BLaER1 treated with 17β-estradiol and CSF1 and Interleukin-3, amounts not matched to agents 10 nM and 100 nM (cell line): ENCODE results near the gene TEKT5.

Experiments used
- H3K27ac ChIP-seq, 11 experiments: shearing (Covaris generic); formaldehyde crosslinking; 2 replicates each; pipeline ENCODE4 v1.8.1; 2022
- H3K27me3 ChIP-seq, 11 experiments: shearing (Covaris generic); formaldehyde crosslinking; 2 replicates each; pipeline ENCODE4 v1.8.1; 2022
- H3K36me3 ChIP-seq, 11 experiments: shearing (Covaris generic); formaldehyde crosslinking; 2 replicates each; pipeline ENCODE4 v1.8.1; 2022
- H3K4me1 ChIP-seq, 10 experiments: shearing (Covaris generic); formaldehyde crosslinking; 2 replicates each; pipeline ENCODE4 v1.8.1; 2022
- H3K4me2 ChIP-seq, 11 experiments: shearing (Covaris generic); formaldehyde crosslinking; 2 replicates each; pipeline ENCODE4 v1.8.1; 2022
- H3K4me3 ChIP-seq, 10 experiments: shearing (Covaris generic); formaldehyde crosslinking; 2 replicates each; pipeline ENCODE4 v1.8.1; 2022
- H3K9ac ChIP-seq, 11 experiments: shearing (Covaris generic); formaldehyde crosslinking; 2 replicates each; pipeline ENCODE4 v1.8.1; 2022
- H3K9me3 ChIP-seq, 11 experiments: shearing (Covaris generic); formaldehyde crosslinking; replicated peaks in 1 of 11; 2 replicates each; pipeline ENCODE4 v1.8.1; 2022
- H4K20me1 ChIP-seq, 11 experiments: shearing (Covaris generic); formaldehyde crosslinking; 2 replicates each; pipeline ENCODE4 v1.8.1; 2022
- Cebpa-rat ChIP-seq, 11 experiments: shearing (Covaris generic); IDR thresholded peaks; 2 replicates each; pipeline ENCODE4 v1.8.1; 2022

The TEKT5 gene

GRCh38 chr16:10737068-10737625, 42.4 kb upstream of the TEKT5 start:
- no peaks in the 10 kb centered on the region for H3K27me3 ChIP-seq
- H3K9me3 ChIP-seq: peaks cover 5 to 11% (median 8%) of the 10 kb centered on the region in 11 experiments; a peak in 15 of 22 replicates
- peak overlapping the region; percentile 29 to 55 (median 44); a peak in 15 of 20 replicates for H3K4me3 ChIP-seq
- H4K20me1 ChIP-seq: no peaks in the 10 kb centered on the region
- peak overlapping the region; percentile 67 to 91 (median 76) for H3K4me2 ChIP-seq
- H3K36me3 ChIP-seq: no peaks in the 10 kb centered on the region
- peak overlapping the region; percentile 75 to 84 (median 81) for H3K27ac ChIP-seq
- peaks cover 37 to 47% (median 42%) of the 10 kb centered on the region in 10 experiments for H3K4me1 ChIP-seq
- H3K9ac ChIP-seq: peak overlapping the region; percentile 69 to 83 (median 75)
- no peak for TF ChIP-seq Cebpa-rat (IDR thresholded peaks at IDR 0.05)

- no peaks in the 10 kb centered on the region for H3K27me3 ChIP-seq
- H3K9me3 ChIP-seq: peaks cover 5 to 11% (median 8%) of the 10 kb centered on the region in 11 experiments; a peak in 15 of 22 replicates
- H3K4me3 ChIP-seq: no peak overlapping the region
- no peaks in the 10 kb centered on the region for H4K20me1 ChIP-seq
- H3K4me2 ChIP-seq: no peak overlapping the region
- H3K36me3 ChIP-seq: no peaks in the 10 kb centered on the region
- no peak overlapping the region for H3K9ac ChIP-seq
- no peak overlapping the region for H3K27ac ChIP-seq
- peaks cover 0 to 3% (median 0%) of the 10 kb centered on the region in 10 experiments; a peak in 3 of 20 replicates for H3K4me1 ChIP-seq
- TF ChIP-seq Cebpa-rat (IDR thresholded peaks at IDR 0.05): no peak
Measured at GRCh38 chr16:10731790-10732189, 37.1 kb upstream of the TEKT5 start.

- Histone ChIP-seq H3K27me3 (no peaks in the 10 kb centered on the region), H3K4me1 (no peaks in the 10 kb centered on the region), H3K4me3 (no peak overlapping the region), H3K4me2 (no peak overlapping the region), H3K9ac (no peak overlapping the region), H3K9me3 (peaks cover 5 to 11% (median 8%) of the 10 kb centered on the region in 11 experiments; a peak in 15 of 22 replicates), H3K27ac (no peak overlapping the region), H4K20me1 (no peaks in the 10 kb centered on the region), H3K36me3 (no peaks in the 10 kb centered on the region)
- TF ChIP-seq Cebpa-rat (IDR thresholded peaks at IDR 0.05): no peak
Measured at GRCh38 chr16:10729104-10730048, 34.6 kb upstream of the TEKT5 start.

GRCh38 chr16:10728003-10728887, 33.5 kb upstream of the TEKT5 start:
- Histone ChIP-seq H3K9ac (no peak overlapping the region), H3K27me3 (no peaks in the 10 kb centered on the region), H3K9me3 (peaks cover 2 to 4% (median 3%) of the 10 kb centered on the region in 11 experiments; a peak in 13 of 22 replicates), H3K4me1 (no peaks in the 10 kb centered on the region), H3K4me2 (no peak overlapping the region), H3K27ac (no peak overlapping the region), H4K20me1 (no peaks in the 10 kb centered on the region), H3K4me3 (no peak overlapping the region), H3K36me3 (no peaks in the 10 kb centered on the region)
- TF ChIP-seq Cebpa-rat (IDR thresholded peaks at IDR 0.05): no peak

- Histone ChIP-seq H3K4me2 (no peak overlapping the region), H3K9me3 (peaks cover 37 to 66% (median 52%) of the 10 kb centered on the region in 11 experiments), H4K20me1 (no peaks in the 10 kb centered on the region), H3K27me3 (no peaks in the 10 kb centered on the region), H3K27ac (no peak overlapping the region), H3K4me3 (no peak overlapping the region), H3K36me3 (no peaks in the 10 kb centered on the region), H3K9ac (no peak overlapping the region), H3K4me1 (no peaks in the 10 kb centered on the region)
- no peak for TF ChIP-seq Cebpa-rat (IDR thresholded peaks at IDR 0.05)
Measured at GRCh38 chr16:10708969-10709368, 14.2 kb upstream of the TEKT5 start.

GRCh38 chr16:10699756-10700155, 5.0 kb upstream of the TEKT5 start:
- Histone ChIP-seq H3K4me1 (no peaks in the 10 kb centered on the region), H3K36me3 (no peaks in the 10 kb centered on the region), H3K4me3 (no peak overlapping the region), H3K4me2 (no peak overlapping the region), H3K9me3 (peaks cover 21 to 46% (median 40%) of the 10 kb centered on the region in 11 experiments), H4K20me1 (no peaks in the 10 kb centered on the region), H3K27me3 (no peaks in the 10 kb centered on the region), H3K9ac (no peak overlapping the region), H3K27ac (no peak overlapping the region)
- TF ChIP-seq Cebpa-rat (IDR thresholded peaks at IDR 0.05): no peak

GRCh38 chr16:10694306-10694705, 424 bp downstream of the TEKT5 start:
- Histone ChIP-seq H3K4me3 (no peak overlapping the region), H3K27me3 (no peaks in the 10 kb centered on the region), H3K9me3 (0 out of 22 replicates have a peak, but pooled peaks cover 0 to under 1% (median 0%) of the 10 kb centered on the region in 11 experiments), H4K20me1 (no peaks in the 10 kb centered on the region), H3K9ac (no peak overlapping the region), H3K4me2 (no peak overlapping the region), H3K36me3 (no peaks in the 10 kb centered on the region), H3K4me1 (peaks cover 0 to 20% (median 14%) of the 10 kb centered on the region in 10 experiments; a peak in 16 of 20 replicates), H3K27ac (no peak overlapping the region)
- TF ChIP-seq Cebpa-rat (IDR thresholded peaks at IDR 0.05): no peak

GRCh38 chr16:10693889-10694288, 841 bp downstream of the TEKT5 start:
- Histone ChIP-seq H3K36me3 (no peaks in the 10 kb centered on the region), H3K4me2 (no peak overlapping the region), H3K27ac (no peak overlapping the region), H3K27me3 (no peaks in the 10 kb centered on the region), H3K9ac (no peak overlapping the region), H3K4me3 (no peak overlapping the region), H3K4me1 (peaks cover 0 to 24% (median 18%) of the 10 kb centered on the region in 10 experiments; a peak in 16 of 20 replicates), H4K20me1 (no peaks in the 10 kb centered on the region), H3K9me3 (no peaks in the 10 kb centered on the region)
- TF ChIP-seq Cebpa-rat (IDR thresholded peaks at IDR 0.05): no peak
